ENCODE results near the gene TBC1D5.
"Not testable (repeated sequence)": the region's sequence is repeated elsewhere in the genome, so short reads cannot be mapped to it uniquely, and the experiment has no call there.

The TBC1D5 gene

DNA sequence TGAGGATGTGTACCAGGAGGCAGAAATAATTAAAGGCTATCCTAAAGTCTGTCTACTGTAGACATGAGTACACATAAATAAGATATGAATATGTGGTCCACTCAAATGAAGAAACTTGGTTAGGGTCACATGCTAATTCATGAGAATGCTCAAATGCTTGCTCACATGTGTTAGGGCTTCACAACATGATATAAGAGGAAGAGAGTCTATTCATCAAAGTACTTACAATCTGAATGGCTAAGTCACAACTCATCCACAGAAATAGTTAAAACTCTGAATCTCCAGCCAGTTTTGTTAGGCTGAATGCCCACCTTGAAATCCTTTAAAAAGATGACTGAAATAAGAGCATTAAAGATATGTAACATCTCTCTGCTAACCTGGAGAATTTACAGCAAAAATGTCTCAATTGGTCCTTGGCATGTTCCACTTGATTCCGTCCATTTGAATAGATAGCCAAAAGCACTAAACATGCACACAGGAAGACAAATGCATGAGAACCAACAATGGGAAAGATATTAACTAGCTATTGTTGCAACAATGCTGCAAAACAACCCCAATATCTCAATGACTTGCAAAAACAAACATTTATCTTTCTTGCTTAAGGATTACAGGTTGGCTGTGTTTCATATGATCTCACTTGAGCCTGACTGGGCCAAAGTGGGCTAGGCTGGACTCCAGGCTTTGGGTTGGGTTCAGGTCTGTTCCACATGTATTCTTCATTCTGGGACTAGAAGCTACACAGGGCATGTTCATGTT is 10.6 kb upstream of the TBC1D5 start:
- no peak for DNase-seq
- intact Hi-C loops (cut with DNase I): no loop called here

DNA sequence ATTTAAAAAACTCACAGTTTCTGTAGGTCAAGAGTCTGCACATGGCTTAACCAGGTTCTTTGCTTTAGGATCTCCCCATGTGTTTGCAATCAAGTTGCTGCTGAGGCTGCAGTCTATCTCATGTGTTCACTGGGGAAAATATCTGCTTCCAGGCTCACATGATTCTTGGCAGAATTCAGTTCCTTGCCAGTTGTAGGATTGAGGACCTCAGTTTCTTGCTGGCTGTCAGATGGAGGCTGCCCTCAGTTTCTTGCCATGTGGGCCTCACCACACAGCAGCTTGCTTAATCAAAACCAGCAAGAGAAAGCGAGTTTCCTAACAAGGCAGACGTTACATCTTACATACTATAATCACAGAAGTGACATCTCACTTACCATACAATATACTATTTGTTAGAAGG is 10.0 kb upstream of the TBC1D5 start:
- intact Hi-C loops (cut with DNase I): no loop called here
- no peak for DNase-seq

DNA sequence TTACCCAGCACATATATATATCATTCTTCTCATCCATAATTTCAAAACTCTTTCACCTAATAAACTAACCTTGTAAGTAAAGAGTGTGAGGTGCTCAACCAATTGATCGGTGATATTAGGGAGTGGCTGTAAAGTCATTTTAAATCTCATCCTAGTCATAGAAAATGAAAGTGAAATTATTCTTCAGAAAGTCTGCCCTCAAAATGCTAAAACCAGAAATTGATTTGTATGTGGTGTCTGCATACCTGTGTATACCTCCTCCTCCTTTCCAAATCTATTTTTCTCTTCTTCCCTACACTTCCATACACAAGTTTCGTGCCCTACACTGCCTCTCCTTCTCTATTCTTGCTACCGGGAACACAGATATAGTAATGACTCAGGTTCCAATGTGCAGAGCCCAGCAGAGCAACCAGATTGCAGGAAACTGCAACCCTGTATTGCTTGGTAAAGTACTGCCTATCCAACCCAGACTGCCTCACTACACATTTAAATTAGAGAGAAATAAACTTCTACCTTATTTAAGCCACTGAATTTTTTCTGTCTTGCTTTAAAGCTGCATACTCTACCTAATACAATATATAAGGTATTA is 7.4 kb upstream of the TBC1D5 start:
- no peak for DNase-seq
- intact Hi-C loops (cut with DNase I): no loop called here

DNA sequence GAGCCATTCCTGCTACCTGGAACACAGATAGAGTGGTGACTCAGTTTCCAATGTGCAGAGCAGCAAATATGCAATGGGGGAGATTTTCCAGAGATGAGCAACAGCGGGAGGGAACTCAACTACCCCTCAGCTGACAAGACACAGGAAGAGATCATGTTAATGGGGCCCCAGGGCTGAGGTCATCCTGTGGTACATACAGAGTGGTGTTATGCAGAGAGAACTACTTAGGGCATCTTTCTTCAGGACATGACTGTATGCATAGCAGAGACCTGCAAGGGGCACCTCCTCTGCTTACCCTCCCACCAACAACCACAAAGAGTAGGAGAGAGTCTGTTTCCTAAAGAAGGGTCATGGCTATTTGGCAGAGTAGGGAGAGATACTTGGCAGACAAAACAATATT is 6.8 kb upstream of the TBC1D5 start:
- DNase-seq: no peak
- intact Hi-C loops (cut with DNase I): no loop called here

DNA sequence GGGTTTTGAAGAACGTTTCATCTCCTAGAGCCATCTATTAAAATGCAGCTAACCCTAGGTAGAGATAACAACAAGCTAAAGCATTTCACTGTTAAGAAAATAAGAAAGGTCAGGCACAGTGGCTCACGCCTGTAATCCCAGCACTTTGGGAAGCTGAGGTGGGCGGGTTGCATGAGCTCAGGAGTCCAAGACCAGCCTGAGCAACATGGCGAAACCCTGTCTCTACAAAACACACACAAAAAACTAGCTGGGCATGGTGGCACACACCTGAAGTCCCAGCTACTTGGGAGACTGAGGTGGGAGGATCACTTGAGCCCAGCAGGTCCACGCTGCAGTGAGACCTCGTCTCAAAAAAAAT is 5.4 kb upstream of the TBC1D5 start:
- intact Hi-C loops (cut with DNase I): no loop called here
- no peak for DNase-seq

DNA sequence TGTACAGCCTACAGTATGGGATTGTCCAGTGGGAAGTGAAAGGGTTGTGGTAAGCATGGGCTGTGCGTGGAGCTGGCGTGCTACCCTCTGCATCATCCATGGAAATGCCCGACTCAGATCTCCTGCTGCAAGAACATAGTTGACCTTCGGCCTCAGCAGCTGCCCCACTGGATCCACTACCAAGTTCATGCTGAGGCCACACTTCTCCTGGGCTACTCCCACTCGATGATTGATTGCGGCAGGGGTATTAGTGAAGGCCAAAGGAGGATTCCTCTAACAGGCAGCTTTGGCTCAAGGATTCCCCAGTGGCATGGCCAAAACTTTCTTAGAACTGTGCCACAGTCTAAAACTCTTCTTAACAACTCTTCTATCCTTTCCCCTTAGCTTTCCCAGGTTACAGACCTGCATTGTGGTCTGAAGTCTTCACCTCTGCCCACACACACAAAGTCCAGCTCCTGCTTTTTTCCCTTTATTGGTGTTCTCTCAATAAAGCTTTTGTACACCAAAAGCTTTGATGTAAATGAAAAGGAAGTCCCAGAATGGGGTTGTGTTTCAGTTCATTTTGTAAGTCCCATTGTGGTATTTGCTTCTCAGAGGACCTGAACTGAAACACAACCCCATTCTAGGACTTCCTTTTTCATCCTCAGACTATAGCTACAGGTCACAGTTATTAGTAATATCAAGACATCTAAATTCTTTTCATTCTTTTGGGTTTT is 4.9 kb upstream of the TBC1D5 start:
- intact Hi-C loops (cut with DNase I): no loop called here
- peak in 5 of 42 donors; percentile 7 to 17 (median 12) for DNase-seq

DNA sequence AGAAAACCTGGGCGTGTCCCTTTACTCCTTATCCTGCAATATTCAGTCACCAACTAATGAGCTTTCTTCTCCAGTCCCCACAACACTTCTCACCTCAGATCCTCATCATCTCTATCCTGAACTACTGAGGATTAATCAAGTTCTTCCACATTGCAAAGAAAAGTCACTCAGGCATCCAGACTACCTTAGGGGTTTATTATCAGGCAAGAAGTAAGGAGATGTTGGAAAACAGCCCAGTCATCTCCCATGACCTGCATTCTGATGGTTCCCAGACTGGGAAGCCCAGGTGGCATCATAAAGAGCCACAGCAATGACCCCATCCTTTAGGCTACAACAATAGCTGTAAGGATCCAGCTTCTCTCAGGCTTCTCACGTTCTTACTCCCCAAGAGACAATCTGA is 3.5 kb upstream of the TBC1D5 start:
- intact Hi-C loops (cut with DNase I): no loop called here
- DNase-seq: no peak

DNA sequence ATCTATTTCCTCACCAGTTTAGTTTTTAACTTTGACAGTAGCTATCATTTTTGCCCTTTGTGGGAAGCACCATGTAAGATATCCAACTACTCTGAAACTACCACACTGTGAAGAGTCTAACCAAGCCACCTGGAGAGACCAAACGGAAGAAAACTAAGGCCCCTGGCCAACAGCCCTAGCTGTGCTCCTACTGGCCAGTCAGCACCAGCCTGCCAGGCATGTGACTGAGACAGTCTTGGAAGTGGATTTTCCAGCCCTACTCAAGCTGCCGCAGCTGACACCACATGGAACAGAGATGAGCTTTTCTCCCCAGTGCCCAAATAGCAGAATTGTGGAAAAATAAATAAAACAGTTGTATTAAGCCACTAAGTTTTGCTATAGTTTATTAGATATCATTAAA is 2.9 kb upstream of the TBC1D5 start:
- DNase-seq: peak in 14 of 42 donors; percentile 13 to 57 (median 28)
- intact Hi-C loops (cut with DNase I): no loop called here

DNA sequence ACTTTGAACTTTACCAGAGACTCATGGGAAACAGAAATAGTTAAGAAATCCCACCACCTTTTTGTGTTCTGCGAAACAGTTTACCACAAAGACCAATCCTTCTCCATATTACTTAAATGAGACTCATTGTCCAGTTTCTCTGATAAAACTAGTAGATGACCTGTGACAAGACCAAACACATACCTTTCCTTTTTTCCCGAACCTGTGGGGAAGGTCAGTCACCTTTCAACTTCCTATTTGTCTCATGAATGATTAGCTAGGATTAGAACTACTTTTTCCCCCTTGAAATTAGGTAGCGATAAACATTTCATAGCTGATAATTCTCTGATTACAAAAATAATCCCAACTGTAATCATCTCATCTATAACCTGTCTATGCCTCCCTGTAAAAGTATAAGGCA is 2.3 kb upstream of the TBC1D5 start:
- DNase-seq: no peak
- intact Hi-C loops (cut with DNase I): loop anchor here (5.0 kb wide), 1 partner anchor 102 kb away; no protein-coding TSS in a partner anchor

DNA sequence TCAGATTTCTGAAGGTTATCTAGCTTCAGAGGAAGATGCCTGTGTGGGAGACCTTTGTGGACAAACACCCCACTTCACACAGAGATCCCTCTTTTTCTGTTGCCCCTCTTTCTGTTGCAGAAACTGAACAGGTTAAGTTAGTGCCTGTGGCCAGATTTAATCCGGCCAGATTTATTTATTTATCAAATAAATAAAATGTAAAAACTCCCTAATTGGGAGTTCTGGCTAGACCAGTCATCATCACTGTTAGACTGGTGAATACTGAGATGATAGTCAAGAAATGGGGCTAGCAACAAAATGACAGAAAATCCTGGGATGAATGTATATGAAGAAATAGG is 1.2 kb upstream of the TBC1D5 start:
- DNase-seq: no peak
- intact Hi-C loops (cut with DNase I): loop anchor here (5.0 kb wide), 1 partner anchor 101 kb away; no protein-coding TSS in a partner anchor

DNA sequence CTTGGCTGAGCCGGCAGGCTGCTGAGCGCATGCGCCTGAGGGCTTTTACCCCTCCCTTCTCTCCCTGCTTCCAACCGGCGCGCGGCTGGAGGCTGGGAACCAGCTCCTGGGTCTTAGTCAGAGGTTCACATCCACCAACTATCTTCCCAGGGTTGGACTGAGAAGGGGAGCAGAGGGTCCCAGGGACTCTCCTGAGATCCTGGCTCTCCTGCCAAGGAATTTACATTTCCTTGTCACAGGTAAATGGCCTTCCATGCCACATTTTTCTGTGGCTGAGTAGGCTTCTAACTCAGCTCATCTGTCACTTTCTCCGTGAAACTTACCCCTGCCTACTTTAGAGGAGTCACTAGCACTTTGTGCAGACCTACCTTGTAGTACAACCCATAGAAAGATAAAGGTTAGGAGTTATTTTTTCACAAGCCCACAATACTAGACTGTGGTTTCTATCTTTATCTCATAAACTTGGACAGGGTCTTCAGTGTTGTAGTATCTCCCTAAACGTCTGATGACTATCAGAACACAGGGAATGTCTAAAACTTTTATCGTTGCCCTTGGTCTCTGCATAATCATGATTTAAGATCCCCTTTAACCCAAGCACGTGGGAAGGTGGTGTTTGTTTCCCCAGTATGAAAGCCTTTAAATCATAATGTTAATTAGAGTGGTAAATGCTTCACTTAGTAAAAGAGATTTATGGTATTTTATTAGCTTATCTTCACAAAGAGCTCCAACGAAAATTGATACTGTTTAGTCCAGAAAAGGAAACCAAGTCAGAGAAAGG is 638 bp upstream of the TBC1D5 start:
- peak in 2 of 42 donors; percentile 95 for DNase-seq

DNA sequence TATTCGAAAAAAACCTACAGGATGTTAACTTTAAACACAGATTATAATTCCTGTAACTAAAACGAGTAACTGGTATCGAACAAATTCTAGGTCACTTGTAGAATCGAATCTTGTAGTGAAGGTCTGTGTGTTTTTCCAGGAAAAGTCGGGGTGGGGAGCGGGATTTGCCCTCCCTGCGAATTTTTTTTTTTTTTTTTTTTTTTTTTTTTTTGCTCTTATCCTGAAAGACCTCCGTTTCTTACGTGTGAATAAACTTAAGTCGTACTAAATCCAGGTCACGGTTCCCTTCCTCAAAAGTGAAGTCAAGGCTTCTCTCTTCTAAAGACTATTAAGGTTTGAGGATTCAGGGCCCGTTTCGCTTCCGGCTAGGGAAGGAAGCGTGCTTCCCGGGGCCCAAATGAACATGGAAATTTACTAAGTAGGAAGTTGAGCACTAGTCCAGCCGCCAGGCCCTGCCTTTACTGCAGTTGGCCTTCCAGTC is 770 bp downstream of the TBC1D5 start:
- intact Hi-C loops (cut with DNase I): loop anchor here (5.0 kb wide), 1 partner anchor 99 kb away; no protein-coding TSS in a partner anchor
- peak in 1 of 42 donors; percentile 60 for DNase-seq

More for the DNA sequence above, 638 bp upstream of the TBC1D5 start:
- intact Hi-C loops (cut with DNase I): loop anchor here (5.0 kb wide), 1 partner anchor 101 kb away; no protein-coding TSS in a partner anchor

DNA sequence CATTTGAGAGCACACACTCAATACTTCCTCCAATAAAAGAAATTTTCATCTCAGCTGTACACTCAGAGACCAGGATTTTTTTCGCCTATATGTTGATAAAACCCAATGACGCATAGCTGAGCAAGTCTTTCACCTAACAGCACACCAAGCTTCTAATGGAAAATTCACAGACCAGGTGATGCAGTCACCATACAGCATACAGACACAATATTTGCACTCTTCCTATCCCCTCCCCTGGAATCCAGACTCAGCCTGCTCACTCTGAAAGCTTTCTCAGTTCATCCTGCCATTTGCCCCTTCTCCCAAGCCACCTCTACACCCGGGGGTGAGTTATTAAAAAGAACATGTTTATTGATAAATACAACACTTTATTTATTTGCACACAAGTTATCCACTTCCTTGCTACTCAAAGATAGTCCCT is 1.7 kb downstream of the TBC1D5 start:
- intact Hi-C loops (cut with DNase I): loop anchor here (5.0 kb wide), 1 partner anchor 98 kb away; no protein-coding TSS in a partner anchor
- DNase-seq: no peak

DNA sequence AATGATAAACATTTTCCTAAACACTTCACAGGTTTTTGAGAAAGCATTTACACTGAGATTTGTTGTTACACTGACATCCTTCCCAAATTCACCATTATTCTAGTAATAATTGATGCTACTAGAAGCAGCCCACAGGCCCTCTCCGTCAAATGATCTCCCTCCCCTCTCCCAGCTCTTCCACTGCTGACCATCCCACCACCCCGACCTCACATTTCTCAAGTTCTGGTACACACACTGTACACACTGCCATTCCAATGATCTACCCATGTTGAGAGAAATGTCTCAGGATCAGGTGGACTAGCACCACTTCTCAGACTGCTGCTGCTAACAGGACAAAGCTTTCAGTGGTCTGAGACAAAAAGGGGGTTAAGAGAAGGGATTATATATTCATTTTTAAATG is 3.5 kb downstream of the TBC1D5 start:
- no peak for DNase-seq
- intact Hi-C loops (cut with DNase I): no loop called here

DNA sequence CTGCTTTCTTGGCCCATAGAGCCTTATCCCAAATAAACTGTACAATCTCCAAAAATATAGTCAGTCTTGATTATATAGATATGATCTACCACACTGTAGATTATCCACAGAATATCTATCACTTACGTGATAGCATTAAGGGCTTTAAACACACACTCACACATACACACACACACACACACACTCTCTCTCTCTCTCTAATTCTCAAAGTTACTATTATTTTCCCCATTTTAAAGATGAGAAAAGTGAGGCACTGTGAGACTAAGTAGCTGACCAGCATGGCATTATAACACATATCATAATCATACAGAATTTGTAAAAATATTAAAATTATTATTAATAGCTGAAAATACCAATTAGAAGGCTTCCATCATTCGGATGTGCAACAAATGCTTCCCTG is 4.2 kb downstream of the TBC1D5 start:
- intact Hi-C loops (cut with DNase I): no loop called here
- DNase-seq: no peak

DNA sequence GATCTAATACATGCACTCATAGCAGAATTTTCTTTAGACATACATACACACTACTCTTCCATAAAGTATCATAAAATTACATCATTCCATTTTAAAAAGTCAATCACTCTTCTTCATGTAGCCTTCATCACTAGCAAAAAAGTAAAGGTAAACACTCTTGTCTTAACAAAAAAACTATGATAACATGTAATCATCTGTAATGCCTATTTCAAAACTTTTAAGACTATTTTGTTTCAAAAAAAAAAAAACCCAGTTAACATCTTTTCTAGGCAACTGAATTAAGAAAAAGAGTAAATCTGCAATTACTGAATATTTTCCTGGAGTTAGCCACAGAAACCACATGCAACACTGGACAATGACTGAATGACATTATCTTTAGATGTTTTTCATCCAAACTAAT is 4.8 kb downstream of the TBC1D5 start:
- DNase-seq: no peak
- intact Hi-C loops (cut with DNase I): no loop called here

DNA sequence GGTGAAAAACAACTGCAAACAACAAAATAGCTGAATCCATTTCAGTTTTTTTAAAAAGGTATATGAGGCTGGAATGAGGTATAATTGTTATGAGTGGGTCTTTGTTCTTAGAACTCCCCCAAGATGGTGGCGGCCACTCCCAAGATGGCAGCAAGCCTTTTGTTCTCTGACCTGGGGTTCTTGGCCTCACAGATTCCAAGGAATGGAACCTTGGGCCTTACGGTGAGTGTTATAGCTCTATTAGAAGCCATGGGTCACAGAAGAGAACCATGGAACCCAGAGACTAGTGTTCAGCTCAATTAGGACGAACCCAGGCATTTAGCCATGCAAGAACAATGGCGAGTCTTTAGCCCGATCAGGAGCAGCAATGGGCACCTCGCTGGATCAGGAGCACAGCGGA is 7.1 kb downstream of the TBC1D5 start:
- DNase-seq; intact Hi-C loops (cut with DNase I): not testable (repeated sequence)

DNA sequence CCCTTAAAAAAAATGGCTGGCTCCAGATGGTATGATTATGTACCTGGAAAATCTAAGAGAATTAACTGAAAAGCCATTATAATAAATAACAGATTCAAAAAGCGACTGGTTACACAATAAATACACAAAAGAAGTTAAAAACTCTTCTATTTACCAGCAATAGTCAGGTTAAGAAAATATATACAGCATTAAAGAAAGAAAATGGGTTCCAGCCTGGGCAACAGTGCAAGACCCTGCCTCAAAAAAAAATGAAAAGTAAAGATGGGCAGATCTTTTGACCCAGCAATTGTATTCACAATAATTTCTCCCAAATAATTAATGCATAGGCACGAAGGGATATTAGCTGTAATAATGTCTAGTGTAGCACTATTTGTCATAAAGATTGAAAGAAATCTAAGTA is 8.7 kb downstream of the TBC1D5 start:
- intact Hi-C loops (cut with DNase I): no loop called here
- DNase-seq: no peak

DNA sequence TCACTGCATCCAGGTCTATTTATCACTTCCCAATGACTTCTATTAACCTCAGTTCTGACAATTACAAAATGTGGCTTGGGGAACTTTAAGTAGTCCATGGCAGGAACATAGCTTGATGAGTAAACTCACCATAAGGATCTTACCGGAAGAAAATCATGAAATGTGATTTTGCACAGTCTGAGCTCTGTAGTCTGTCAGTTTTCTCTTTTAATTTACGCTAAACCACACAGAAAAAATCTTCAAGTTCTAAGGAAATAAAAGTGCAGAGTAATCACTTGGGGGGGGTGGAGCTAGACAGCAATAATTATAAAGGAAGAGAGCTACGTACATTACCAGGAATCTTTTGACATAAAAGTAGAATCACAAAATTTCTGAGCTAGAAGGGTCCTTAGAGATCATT is 9.2 kb downstream of the TBC1D5 start:
- intact Hi-C loops (cut with DNase I): no loop called here

More for the DNA sequence above, 9.2 kb downstream of the TBC1D5 start:
- no peak for DNase-seq

Data from head of caudate nucleus (tissue), 42 donors.